Measurements from ENCODE around the gene LAMA2. TPM values are rescaled to one million over a fixed set of nuclear protein-coding genes. Genes with fewer than 3 reads are reported as not detected.

Gene LAMA2
- total and polyA plus RNA-seq, 4 donors = 5.2 to 105 (median 45.9) TPM

DNA sequence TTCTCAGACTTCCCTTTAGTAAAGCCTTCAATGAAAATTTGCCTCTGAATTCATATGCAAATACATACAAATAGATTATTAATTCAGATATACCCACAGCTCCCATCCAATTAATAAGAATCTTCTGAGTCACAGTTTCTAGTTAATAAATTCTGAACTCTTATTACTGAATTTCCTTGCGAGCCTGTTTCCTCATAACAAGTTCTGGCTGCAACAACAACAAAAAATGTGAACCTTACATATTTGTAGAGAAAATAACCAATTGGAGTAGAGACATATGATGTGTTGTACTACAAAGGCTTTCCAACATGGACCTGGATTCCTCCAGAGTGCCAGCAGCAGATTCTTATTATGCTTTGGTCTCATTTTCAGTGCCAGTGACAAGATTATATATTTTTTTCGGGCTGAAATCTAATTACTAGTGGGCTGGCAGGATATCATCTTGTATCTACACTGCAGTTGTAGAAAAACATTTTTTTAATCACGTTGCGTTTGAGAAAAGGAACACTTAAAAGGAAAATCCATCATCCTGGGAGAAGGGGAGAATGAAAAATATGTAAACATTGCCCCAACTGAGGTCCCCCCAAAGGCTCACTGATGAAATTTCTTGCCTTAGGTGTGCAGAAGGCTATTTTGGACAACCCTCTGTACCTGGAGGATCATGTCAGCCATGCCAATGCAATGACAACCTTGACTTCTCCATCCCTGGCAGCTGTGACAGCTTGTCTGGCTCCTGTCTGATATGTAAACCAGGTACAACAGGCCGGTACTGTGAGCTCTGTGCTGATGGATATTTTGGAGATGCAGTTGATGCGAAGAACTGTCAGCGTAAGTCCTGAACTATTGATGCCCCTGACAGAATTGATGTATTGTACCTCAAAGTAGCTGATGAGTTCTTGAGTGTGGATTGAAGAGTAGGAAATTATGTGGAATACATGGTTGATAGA lies 404.6 kb downstream of the LAMA2 start:
- ATAC-seq (ENCODE audit: insufficient read depth, low FRiP score) (no peak), DNase-seq (no peak)
- Histone ChIP-seq H3K27me3 (ENCODE audit: control insufficient read depth in 3 of 3, insufficient read depth in 3 of 3, low read length in 2 of 3) (no peaks in the 10 kb centered on the region), H3K27ac (ENCODE audit: low read depth in 1 of 2, low read length in 1 of 2) (no peak overlapping the region), H3K9ac (ENCODE audit: insufficient read depth in 1 of 2, low read length in 2 of 2) (no peak overlapping the region), H3K9me3 (ENCODE audit: control insufficient read depth in 4 of 4, insufficient read depth in 3 of 4, low read length in 3 of 4) (no peaks in the 10 kb centered on the region), H3K4me3 (no peak overlapping the region), H3K36me3 (ENCODE audit: control insufficient read depth in 4 of 4, insufficient read depth in 4 of 4, low read length in 4 of 4) (peaks cover 0 to 8% (median 4%) of the 10 kb centered on the region in 4 donors), H3K4me1 (ENCODE audit: control insufficient read depth in 5 of 5, insufficient read depth in 5 of 5, low read length in 5 of 5) (peaks cover 0 to 5% (median 0%) of the 10 kb centered on the region in 5 donors)
- TF ChIP-seq, protein P1, sequence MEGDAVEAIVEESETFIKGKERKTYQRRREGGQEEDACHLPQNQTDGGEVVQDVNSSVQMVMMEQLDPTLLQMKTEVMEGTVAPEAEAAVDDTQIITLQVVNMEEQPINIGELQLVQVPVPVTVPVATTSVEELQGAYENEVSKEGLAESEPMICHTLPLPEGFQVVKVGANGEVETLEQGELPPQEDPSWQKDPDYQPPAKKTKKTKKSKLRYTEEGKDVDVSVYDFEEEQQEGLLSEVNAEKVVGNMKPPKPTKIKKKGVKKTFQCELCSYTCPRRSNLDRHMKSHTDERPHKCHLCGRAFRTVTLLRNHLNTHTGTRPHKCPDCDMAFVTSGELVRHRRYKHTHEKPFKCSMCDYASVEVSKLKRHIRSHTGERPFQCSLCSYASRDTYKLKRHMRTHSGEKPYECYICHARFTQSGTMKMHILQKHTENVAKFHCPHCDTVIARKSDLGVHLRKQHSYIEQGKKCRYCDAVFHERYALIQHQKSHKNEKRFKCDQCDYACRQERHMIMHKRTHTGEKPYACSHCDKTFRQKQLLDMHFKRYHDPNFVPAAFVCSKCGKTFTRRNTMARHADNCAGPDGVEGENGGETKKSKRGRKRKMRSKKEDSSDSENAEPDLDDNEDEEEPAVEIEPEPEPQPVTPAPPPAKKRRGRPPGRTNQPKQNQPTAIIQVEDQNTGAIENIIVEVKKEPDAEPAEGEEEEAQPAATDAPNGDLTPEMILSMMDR (IDR thresholded peaks at IDR 0.05; ENCODE audit: control extremely low read depth, extremely low read depth) = no peak
- 78 to 86% methylated on average over 7 of the region's 7 CpGs for WGBS, 2 donors

DNA sequence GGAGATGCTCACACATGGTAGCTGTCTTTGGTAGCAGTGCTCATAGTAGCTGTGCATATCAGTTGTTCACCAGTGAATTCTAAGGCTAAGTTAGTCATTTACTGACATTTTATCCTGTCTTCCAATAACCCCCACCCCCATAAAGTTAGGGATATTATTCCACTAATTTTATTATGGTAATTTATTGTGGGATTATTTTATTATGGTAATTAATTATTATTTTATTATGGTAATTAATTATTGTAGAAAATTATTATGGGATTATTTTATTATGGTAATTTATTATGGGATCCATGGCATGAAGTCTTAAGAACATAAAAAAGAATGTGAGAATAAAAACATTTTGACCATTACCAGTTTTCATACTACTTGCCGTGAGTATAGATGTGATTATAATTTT lies 406.5 kb downstream of the LAMA2 start:
- no peak for ATAC-seq (ENCODE audit: insufficient read depth, low FRiP score)
- H3K4me1 ChIP-seq (ENCODE audit: control insufficient read depth in 5 of 5, insufficient read depth in 5 of 5, low read length in 5 of 5) = no peaks in the 10 kb centered on the region

DNA sequence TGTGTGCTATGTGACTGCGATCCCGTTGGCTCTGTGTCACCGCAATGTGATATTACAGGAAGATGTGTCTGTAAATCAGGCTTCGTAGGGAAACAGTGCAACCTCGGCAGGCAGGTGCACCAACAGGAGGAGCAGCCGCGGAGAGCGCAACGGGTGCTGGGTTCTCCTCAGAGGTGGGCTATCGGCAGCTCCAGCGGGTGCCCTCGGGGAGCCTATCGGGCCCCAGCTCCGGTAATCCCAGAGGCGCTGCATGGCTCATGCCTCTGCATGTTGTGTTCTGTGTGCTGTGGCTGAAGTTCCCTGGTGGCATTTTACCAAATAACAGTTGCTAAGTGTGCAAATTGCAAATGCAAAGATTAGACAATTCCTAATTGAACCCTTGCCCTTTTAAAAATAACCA lies 409.9 kb downstream of the LAMA2 start:
- ATAC-seq (ENCODE audit: insufficient read depth, low FRiP score) = no peak
- DNase-seq = no peak
- Histone ChIP-seq H3K9ac (ENCODE audit: insufficient read depth in 1 of 2, low read length in 2 of 2) (no peak overlapping the region), H3K36me3 (ENCODE audit: control insufficient read depth in 4 of 4, insufficient read depth in 4 of 4, low read length in 4 of 4) (peaks cover 0 to 10% (median 9%) of the 10 kb centered on the region in 4 donors), H3K9me3 (ENCODE audit: control insufficient read depth in 4 of 4, insufficient read depth in 3 of 4, low read length in 3 of 4) (no peaks in the 10 kb centered on the region), H3K27ac (ENCODE audit: low read depth in 1 of 2, low read length in 1 of 2) (no peak overlapping the region), H3K4me1 (ENCODE audit: control insufficient read depth in 5 of 5, insufficient read depth in 5 of 5, low read length in 5 of 5) (no peaks in the 10 kb centered on the region), H3K4me3 (no peak overlapping the region), H3K27me3 (ENCODE audit: control insufficient read depth in 3 of 3, insufficient read depth in 3 of 3, low read length in 2 of 3) (no peaks in the 10 kb centered on the region)
- WGBS, 2 donors = 92 to 94% methylated on average over 15 of the region's 15 CpGs
- TF ChIP-seq, protein P1 (IDR thresholded peaks at IDR 0.05; ENCODE audit: control extremely low read depth, extremely low read depth) = no peak

More for the DNA sequence above, 406.5 kb downstream of the LAMA2 start:
- TF ChIP-seq, protein P1 (IDR thresholded peaks at IDR 0.05; ENCODE audit: control extremely low read depth, extremely low read depth) = no peak
- Histone ChIP-seq H3K36me3 (ENCODE audit: control insufficient read depth in 4 of 4, insufficient read depth in 4 of 4, low read length in 4 of 4) (peaks cover 0 to 10% (median 7%) of the 10 kb centered on the region in 4 donors), H3K4me3 (no peak overlapping the region), H3K9ac (ENCODE audit: insufficient read depth in 1 of 2, low read length in 2 of 2) (no peak overlapping the region), H3K27me3 (ENCODE audit: control insufficient read depth in 3 of 3, insufficient read depth in 3 of 3, low read length in 2 of 3) (no peaks in the 10 kb centered on the region), H3K27ac (ENCODE audit: low read depth in 1 of 2, low read length in 1 of 2) (no peak overlapping the region), H3K9me3 (ENCODE audit: control insufficient read depth in 4 of 4, insufficient read depth in 3 of 4, low read length in 3 of 4) (no peaks in the 10 kb centered on the region)
- 97 to 100% methylated on average over 1 of the region's 1 CpG for WGBS, 2 donors
- DNase-seq = no peak
